Erythroblast (primary cell): ENCODE measurements around the gene DCST2.

ENCODE experiments used
- GATA1 ChIP-seq: IDR thresholded peaks from 2 replicates; pipeline ENCODE4 v1.6.1; 2011; ENCODE audit warnings: low read depth, mild to moderate bottlenecking, control low read depth, low read length, moderate library complexity
- POLR2A ChIP-seq: IDR thresholded peaks from 2 replicates; pipeline ENCODE4 v1.6.1; 2011; ENCODE audit warnings: mild to moderate bottlenecking, low read length

- TF ChIP-seq POLR2A (no peak), GATA1 (no peak)
These were observed 45.6 kb upstream of the DCST2 start for GRCh38 chr1:155079210-155079486.
